B cell (primary cell): ENCODE results near the gene RPL10A. TPM values are rescaled to one million over a fixed set of nuclear protein-coding genes. Genes with fewer than 3 reads are reported as not detected.

ENCODE experiments used
- ATAC-seq: fragments of 200-7000 bp; cut with Tn5 transposase; one replicate; pipeline ENCODE4 v1.10.0; 2021; ENCODE audit warnings: low read depth, mild to moderate bottlenecking, moderate number of reproducible peaks, moderate library complexity
- CTCF ChIA-PET: fragments of 350-600 bp; sonication (Branson Sonifier 250); formaldehyde crosslinking; loops from one replicate; lab custom pipeline; 2021; ENCODE audit warnings: antibody characterized with exemption, inconsistent platforms; lab: Charles Lee
- POLR2A ChIA-PET: fragments of 350-600 bp; sonication (Branson Sonifier 250); formaldehyde crosslinking; loops from one replicate; lab custom pipeline; 2021; ENCODE audit warnings: antibody characterized with exemption; lab: Charles Lee
- DNase-seq: peaks from one replicate; pipeline ENCODE4 v3.0.0; 2013
- H2AFZ ChIP-seq: 2 replicates; pipeline ENCODE4 v1.6.1; 2012; ENCODE audit warnings: mild to moderate bottlenecking, low read depth, low read length; ENCODE audit not compliant: insufficient read depth, poor library complexity, severe bottlenecking
- H3K27ac ChIP-seq, 2 donors: 1 replicate in 1 of 2; 2 replicates in 1 of 2; pipeline ENCODE4 v1.5.1; 2012 to 2013; ENCODE audit warnings: low read length in 2 of 2, mild to moderate bottlenecking in 2 of 2, moderate library complexity in 1 of 2
- H3K27me3 ChIP-seq, 4 experiments: fragments of 200-600 bp in 1 of 4; sonication (generic) in 1 of 4; replicated peaks in 1 of 4; 1 replicate in 2 of 4; 2 replicates in 2 of 4; pipeline versions ENCODE4 v1.6.1 to v1.7.0; 2013 to 2016; ENCODE audit warnings: low read length in 3 of 4, mild to moderate bottlenecking in 2 of 4, mixed read lengths in 1 of 4, moderate library complexity in 1 of 4; ENCODE audit not compliant: insufficient read depth in 4 of 4, control insufficient read depth in 3 of 4; ENCODE audit errors: control extremely low read depth in 1 of 4
- H3K36me3 ChIP-seq, 2 experiments: replicated peaks in 1 of 2; 1 replicate in 1 of 2; 2 replicates in 1 of 2; pipeline versions ENCODE4 v1.6.1 to v1.7.1; 2013; ENCODE audit warnings: low read length in 1 of 2; ENCODE audit not compliant: insufficient read depth in 2 of 2, control insufficient read depth in 1 of 2; ENCODE audit errors: control extremely low read depth in 1 of 2, extremely low read depth in 1 of 2
- H3K4me1 ChIP-seq, 2 donors: fragments of 200-600 bp in 1 of 2; sonication (generic) in 1 of 2; 1 replicate in 1 of 2; 2 replicates in 1 of 2; pipeline versions ENCODE4 v1.5.1 to v1.6.1; 2013 to 2017; ENCODE audit warnings: low read length in 2 of 2; ENCODE audit not compliant: control insufficient read depth in 2 of 2, insufficient read depth in 2 of 2
- H3K4me2 ChIP-seq: replicated peaks from 2 replicates; pipeline ENCODE3; 2012; ENCODE audit warnings: mild to moderate bottlenecking, low read depth, low read length; ENCODE audit not compliant: poor library complexity, severe bottlenecking
- H3K4me3 ChIP-seq, 5 experiments: fragments of 200-600 bp in 1 of 5; sonication (generic) in 1 of 5; 1 replicate in 3 of 5; 2 replicates in 2 of 5; pipeline versions ENCODE4 v1.5.1 to v1.7.0; 2011 to 2016; ENCODE audit warnings: low read length in 4 of 5, mild to moderate bottlenecking in 4 of 5, low read depth in 2 of 5, control low read depth in 1 of 5, moderate library complexity in 1 of 5; ENCODE audit not compliant: insufficient read depth in 1 of 5; ENCODE audit errors: control extremely low read depth in 1 of 5, extremely low read depth in 1 of 5
- H3K79me2 ChIP-seq: fragments of 200-600 bp; sonication (generic); one replicate; pipeline ENCODE4 v1.6.0; 2016; ENCODE audit warnings: low read length; ENCODE audit not compliant: control insufficient read depth, insufficient read depth
- H3K9ac ChIP-seq: fragments of 200-600 bp; sonication (generic); 2 replicates; pipeline ENCODE4 v1.6.1; 2017; ENCODE audit warnings: mild to moderate bottlenecking, low read length, moderate library complexity
- H3K9me3 ChIP-seq, 3 donors: one replicate each; pipeline versions ENCODE4 v1.6.1 to v1.7.1; 2013; ENCODE audit warnings: low read length in 2 of 3; ENCODE audit not compliant: control insufficient read depth in 2 of 3, insufficient read depth in 1 of 3; ENCODE audit errors: control extremely low read depth in 1 of 3
- H4K20me1 ChIP-seq: 2 replicates; pipeline ENCODE4 v1.6.0; 2012; ENCODE audit warnings: mild to moderate bottlenecking, low read length; ENCODE audit not compliant: insufficient read depth, control insufficient read depth, poor library complexity, severe bottlenecking
- H3K27ac Mint-ChIP-seq: one replicate; pipeline ENCODE4 v1.8.0; 2021; ENCODE audit warnings: mixed read lengths
- H3K27me3 Mint-ChIP-seq: one replicate; pipeline ENCODE4 v1.8.0; 2021; ENCODE audit warnings: mixed read lengths
- H3K4me1 Mint-ChIP-seq: one replicate; pipeline ENCODE4 v1.8.0; 2021; ENCODE audit warnings: mixed read lengths
- H3K4me3 Mint-ChIP-seq: one replicate; pipeline ENCODE4 v1.8.0; 2021; ENCODE audit warnings: mixed read lengths
- H3K9me3 Mint-ChIP-seq: one replicate; pipeline ENCODE4 v1.8.0; 2022; ENCODE audit warnings: mixed read lengths; ENCODE audit not compliant: insufficient read depth
- EZH2 ChIP-seq: IDR thresholded peaks from 2 replicates; pipeline ENCODE4 v1.6.1; 2012; ENCODE audit warnings: borderline replicate concordance, low read depth, mild to moderate bottlenecking, moderate library complexity, low read length; ENCODE audit not compliant: insufficient read depth, poor library complexity, severe bottlenecking
- WGBS: methylation state at CpG from one replicate; pipeline ENCODE4 v1.1.5; 2013; ENCODE audit warnings: missing lambda C conversion rate; ENCODE audit not compliant: insufficient coverage; 5-methylcytosine and 5-hydroxymethylcytosine counted together
- intact Hi-C: fragments of 100-400 bp; cut with micrococcal nuclease; formaldehyde crosslinking; loops from one replicate; pipeline ENCODE4 v1.10.0; 2022
- polyA plus RNA-seq: library from polyadenylated mRNA; depleted of rRNA; stranded (reverse); fragments of >200 nt; gene quantifications from 2 replicates; pipeline ENCODE4 v1.2.3, GENCODE V29; 2012
- total RNA-seq, 2 donors: library from RNA; stranded (reverse); fragments of 120-200 nt in 1 of 2; gene quantifications; 1 replicate in 1 of 2; 2 replicates in 1 of 2; pipeline versions ENCODE4 v1.2.3 to v1.2.4, GENCODE V29; 2013 to 2022
- TF ChIP-seq, protein P1 (sequence below): fragments of 200-600 bp; IDR thresholded peaks from one replicate; pipeline ENCODE4 v1.8.0; 2022; ENCODE audit warnings: antibody characterized with exemption, mild to moderate bottlenecking

The RPL10A gene
- total and polyA plus RNA-seq, 2 donors (not counting 1 experiment from before 2014, with no cell fraction given): 1,687 to 3,150 TPM

- peaks cover 2% of the 10 kb centered on the region for H3K27me3 Mint-ChIP-seq
- H3K4me1 Mint-ChIP-seq: no peaks in the 10 kb centered on the region
- H4K20me1 ChIP-seq: no peaks in the 10 kb centered on the region
- no peaks in the 10 kb centered on the region for H3K36me3 ChIP-seq
- H2AFZ ChIP-seq: no peak overlapping the region
- no peak overlapping the region for H3K27ac Mint-ChIP-seq
- H3K27ac ChIP-seq: no peak overlapping the region
- DNase-seq (no peak), ATAC-seq (no peak)
- TF ChIP-seq EZH2: no peak
- TF ChIP-seq, protein P1, sequence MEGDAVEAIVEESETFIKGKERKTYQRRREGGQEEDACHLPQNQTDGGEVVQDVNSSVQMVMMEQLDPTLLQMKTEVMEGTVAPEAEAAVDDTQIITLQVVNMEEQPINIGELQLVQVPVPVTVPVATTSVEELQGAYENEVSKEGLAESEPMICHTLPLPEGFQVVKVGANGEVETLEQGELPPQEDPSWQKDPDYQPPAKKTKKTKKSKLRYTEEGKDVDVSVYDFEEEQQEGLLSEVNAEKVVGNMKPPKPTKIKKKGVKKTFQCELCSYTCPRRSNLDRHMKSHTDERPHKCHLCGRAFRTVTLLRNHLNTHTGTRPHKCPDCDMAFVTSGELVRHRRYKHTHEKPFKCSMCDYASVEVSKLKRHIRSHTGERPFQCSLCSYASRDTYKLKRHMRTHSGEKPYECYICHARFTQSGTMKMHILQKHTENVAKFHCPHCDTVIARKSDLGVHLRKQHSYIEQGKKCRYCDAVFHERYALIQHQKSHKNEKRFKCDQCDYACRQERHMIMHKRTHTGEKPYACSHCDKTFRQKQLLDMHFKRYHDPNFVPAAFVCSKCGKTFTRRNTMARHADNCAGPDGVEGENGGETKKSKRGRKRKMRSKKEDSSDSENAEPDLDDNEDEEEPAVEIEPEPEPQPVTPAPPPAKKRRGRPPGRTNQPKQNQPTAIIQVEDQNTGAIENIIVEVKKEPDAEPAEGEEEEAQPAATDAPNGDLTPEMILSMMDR: no peak
- no peaks in the 10 kb centered on the region for H3K79me2 ChIP-seq
- H3K9me3 ChIP-seq: no peaks in the 10 kb centered on the region
- H3K4me1 ChIP-seq: no peaks in the 10 kb centered on the region
- H3K4me3 ChIP-seq: no peak overlapping the region
- H3K9ac ChIP-seq: no peak overlapping the region
- ChIA-PET CTCF (no interaction called here), POLR2A (no interaction called here)
- WGBS: 91% methylated on average over 11 of the region's 11 CpGs
- H3K4me3 Mint-ChIP-seq: no peak overlapping the region
- H3K27me3 ChIP-seq: no peaks in the 10 kb centered on the region
- no peak overlapping the region for H3K4me2 ChIP-seq
- no peaks in the 10 kb centered on the region for H3K9me3 Mint-ChIP-seq
- intact Hi-C loops: no loop called here
These were observed 17.2 kb downstream of the RPL10A start for GRCh38 chr6:35485402-35485877.

GRCh38 chr6:35486005-35486925, 18.1 kb downstream of the RPL10A start:
- DNase-seq: no peak
- Histone ChIP-seq H3K27ac (no peak overlapping the region), H4K20me1 (no peaks in the 10 kb centered on the region), H3K4me1 (no peaks in the 10 kb centered on the region), H2AFZ (no peak overlapping the region), H3K36me3 (no peaks in the 10 kb centered on the region), H3K9me3 (no peaks in the 10 kb centered on the region), H3K79me2 (no peaks in the 10 kb centered on the region), H3K4me2 (no peak overlapping the region), H3K4me3 (no peak overlapping the region), H3K27me3 (no peaks in the 10 kb centered on the region), H3K9ac (no peak overlapping the region)
- Mint-ChIP-seq H3K27ac (no peak overlapping the region), H3K9me3 (no peaks in the 10 kb centered on the region), H3K27me3 (peaks cover 10% of the 10 kb centered on the region), H3K4me1 (no peaks in the 10 kb centered on the region), H3K4me3 (no peak overlapping the region)
- WGBS: 95% methylated on average over 57 of the region's 61 CpGs
- CTCF ChIA-PET: no interaction called here
- TF ChIP-seq EZH2: no peak
- TF ChIP-seq, protein P1: no peak
- intact Hi-C loops: no loop called here
- POLR2A ChIA-PET: interaction anchor here (0.5 kb wide), 1 partner anchor 15 kb away, joined by 3 read pairs; no protein-coding TSS in a partner anchor
- ATAC-seq: no peak
